Medulla oblongata (tissue), 1 donor: ENCODE measurements around the gene EPOP.
A peak's percentile ranks its signal among the peaks of the same experiment; 100 is the strongest.

ENCODE experiments used
- DNase-seq: peaks from one replicate; pipeline ENCODE4 v3.0.0-alpha.2; 2015; ENCODE audit errors: extremely low spot score

Gene EPOP

GRCh38 chr17:38674749-38675615, at the start of gene EPOP:
TSS of gene EPOP (minus strand) at chr17:38674957. CDS start at chr17:38674495, 462 bp downstream.
- DNase-seq, result peak; percentile 83

DNA sequence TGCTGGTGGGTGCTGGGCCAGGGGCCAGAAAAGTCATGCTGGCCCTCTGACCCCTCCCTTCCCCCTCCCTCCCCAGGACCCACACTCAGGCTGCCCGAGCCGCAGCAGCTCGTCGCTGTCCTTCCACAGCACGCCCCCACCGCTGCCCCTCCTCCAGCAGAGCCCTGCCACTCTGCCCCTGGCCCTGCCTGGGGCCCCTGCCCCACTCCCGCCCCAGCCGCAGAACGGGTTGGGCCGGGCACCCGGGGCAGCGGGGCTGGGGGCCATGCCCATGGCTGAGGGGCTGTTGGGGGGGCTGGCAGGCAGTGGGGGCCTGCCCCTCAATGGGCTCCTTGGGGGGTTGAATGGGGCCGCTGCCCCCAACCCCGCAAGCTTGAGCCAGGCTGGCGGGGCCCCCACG, 47.0 kb upstream of the EPOP start:
- DNase-seq, result no peak

- DNase-seq, result no peak
Observed at GRCh38 chr17:38720941-38721340, 46.2 kb upstream of the EPOP start.

GRCh38 chr17:38719943-38720641, 45.3 kb upstream of the EPOP start:
- DNase-seq, result no peak

- DNase-seq, result no peak
Observed at GRCh38 chr17:38719289-38719942, 44.7 kb upstream of the EPOP start.

DNA sequence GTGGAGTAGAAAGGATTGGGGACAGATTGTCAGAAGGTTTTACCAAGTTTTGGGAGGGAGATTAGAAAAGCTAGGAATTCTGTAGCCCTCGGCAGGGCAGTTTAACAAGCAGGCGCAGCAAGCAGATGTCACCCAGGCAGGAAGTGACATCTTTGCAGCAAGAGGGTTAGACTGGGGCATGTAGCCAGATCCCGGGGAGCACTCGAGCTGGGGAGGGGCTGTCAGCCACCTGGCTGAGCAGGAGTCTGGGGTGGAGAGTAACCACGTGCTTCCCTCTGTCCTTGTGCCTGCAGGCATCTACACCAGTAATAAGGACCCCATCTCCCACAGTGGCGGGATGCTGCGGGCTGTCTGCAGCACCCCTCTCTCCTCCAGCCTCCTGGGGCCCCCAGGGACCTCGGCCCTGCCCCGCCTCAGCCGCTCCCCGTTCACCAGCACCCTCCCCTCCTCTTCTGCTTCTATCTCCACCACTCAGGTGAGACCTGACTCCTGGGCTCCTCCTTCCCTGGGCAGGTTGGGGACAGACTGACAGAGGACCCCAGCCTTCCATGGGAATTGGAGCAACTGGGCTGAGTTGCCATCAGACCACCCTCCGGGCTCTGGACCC, 42.5 kb upstream of the EPOP start:
- no peak for DNase-seq

GRCh38 chr17:38716368-38717005, 41.7 kb upstream of the EPOP start:
- no peak for DNase-seq

GRCh38 chr17:38715216-38715943, 40.6 kb upstream of the EPOP start:
- DNase-seq, result no peak

GRCh38 chr17:38713456-38714075, 38.8 kb upstream of the EPOP start:
- DNase-seq, result no peak

DNA sequence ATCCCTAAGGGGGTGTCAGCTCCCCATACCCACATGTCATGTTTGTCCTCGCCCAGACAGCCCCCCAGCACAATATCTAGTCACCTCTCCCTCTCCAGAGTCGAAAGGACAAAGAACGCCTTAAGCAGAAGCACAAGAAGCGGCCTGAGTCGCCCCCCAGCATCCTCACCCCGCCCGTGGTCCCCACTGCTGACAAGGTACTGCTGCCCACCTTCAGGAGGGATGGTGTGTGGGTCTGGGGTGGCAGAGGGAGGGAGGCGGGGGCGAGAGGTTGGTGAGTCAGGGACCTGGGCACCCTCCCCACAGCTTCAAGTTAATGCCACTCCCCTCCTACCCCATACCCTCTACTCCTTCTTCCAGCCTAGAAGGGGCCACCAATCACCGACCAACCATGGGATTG, 37.8 kb upstream of the EPOP start:
- no peak for DNase-seq

- no peak for DNase-seq
Observed at GRCh38 chr17:38711792-38712571, 37.2 kb upstream of the EPOP start.

DNA sequence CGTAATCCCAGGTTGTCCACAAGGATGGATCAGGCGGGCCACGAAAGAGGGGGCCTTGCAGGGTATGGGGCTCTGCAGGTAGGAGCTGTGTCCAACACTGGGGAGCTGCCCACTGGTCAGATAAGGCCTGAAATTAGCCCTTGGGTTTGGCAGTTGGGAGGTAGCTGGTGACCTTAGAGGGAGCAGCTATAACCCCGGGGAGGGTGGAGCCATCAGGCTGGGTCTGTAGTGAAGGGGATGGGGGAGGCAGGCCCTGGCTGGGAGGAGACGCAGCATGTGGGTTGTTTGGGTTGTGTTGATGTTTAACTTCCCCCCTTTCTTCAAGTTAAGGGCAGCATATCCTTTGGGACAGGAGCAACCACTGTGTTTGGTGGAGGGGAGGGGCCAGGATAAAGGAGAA, 36.2 kb upstream of the EPOP start:
- no peak for DNase-seq

- no peak for DNase-seq
Observed at GRCh38 chr17:38710604-38710962, 35.8 kb upstream of the EPOP start.

- DNase-seq, result no peak
Observed at GRCh38 chr17:38709864-38710603, 35.3 kb upstream of the EPOP start.

DNA sequence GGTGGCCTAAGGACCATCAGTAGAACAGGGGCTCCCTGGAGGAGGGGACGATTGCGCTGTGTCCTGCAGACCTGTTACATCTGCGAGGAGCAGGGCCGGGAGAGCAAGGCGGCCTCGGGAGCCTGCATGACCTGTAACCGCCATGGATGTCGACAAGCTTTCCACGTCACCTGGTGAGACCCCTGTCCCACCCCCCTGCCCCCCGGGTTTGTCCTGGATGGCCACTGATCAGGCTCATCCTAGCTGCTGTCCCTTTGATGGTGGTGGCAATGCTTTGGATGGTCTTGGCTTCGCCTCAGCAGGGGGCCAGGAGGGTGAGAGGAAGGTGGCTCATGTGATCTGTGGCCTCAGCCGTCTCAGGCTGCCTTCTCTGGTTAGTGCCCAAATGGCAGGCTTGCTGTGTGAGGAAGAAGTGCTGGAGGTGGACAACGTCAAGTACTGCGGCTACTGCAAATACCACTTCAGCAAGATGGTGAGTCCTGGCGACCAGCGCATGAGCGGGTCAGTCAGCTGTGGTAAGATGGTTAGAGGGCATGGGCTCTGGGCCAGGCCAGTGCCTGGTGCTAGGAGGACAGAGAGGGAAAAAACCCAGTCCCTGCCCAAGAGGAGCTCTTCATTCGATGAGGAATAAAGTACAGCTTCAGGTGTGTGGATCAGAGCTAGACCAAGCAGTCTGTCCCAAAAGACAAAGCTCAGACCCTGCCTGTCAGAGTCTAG, 34.5 kb upstream of the EPOP start:
- no peak for DNase-seq

- DNase-seq, result no peak
Observed at GRCh38 chr17:38707678-38708351, 33.1 kb upstream of the EPOP start.

GRCh38 chr17:38706505-38707216, 31.9 kb upstream of the EPOP start:
- peak; percentile 44 for DNase-seq
